PC-9 (cell line): ENCODE data around the gene CNTN5. TPM values are rescaled to one million over a fixed set of nuclear protein-coding genes. Genes with fewer than 3 reads are reported as not detected.
A peak's percentile ranks its signal among the peaks of the same experiment; 100 is the strongest.

Source experiments
- BruUV-seq: library from RNA; stranded (reverse); fragments of 400-500 nt; replicated peaks from 2 replicates; lab custom pipeline; 2021; lab: Mats Ljungman, UMichigan
- CTCF ChIA-PET: fragments of 300-600 bp; sonication (Branson Sonifier 250); formaldehyde crosslinking; loops from one replicate; lab custom pipeline; 2022; ENCODE audit warnings: antibody characterized with exemption; lab: Charles Lee
- POLR2A ChIA-PET: fragments of 300-600 bp; sonication (Branson Sonifier 250); formaldehyde crosslinking; loops from one replicate; lab custom pipeline; 2022; ENCODE audit warnings: antibody characterized with exemption; ENCODE audit not compliant: unreplicated experiment; lab: Charles Lee
- DNase-seq, 2 experiments: peaks; one replicate each; pipeline versions ENCODE4 v3.0.0 to v3.0.0-alpha.2; 2015 to 2022; ENCODE audit warnings: mixed read lengths in 1 of 2
- H2AFZ ChIP-seq: fragments of 200-600 bp; sonication (generic); 2 replicates; pipeline ENCODE4 v1.8.1; 2017; ENCODE audit warnings: antibody characterized with exemption
- H3F3A ChIP-seq: fragments of 200-600 bp; sonication (generic); 2 replicates; pipeline ENCODE4 v1.8.1; 2017; ENCODE audit warnings: antibody characterized with exemption, mild to moderate bottlenecking, low read depth; ENCODE audit not compliant: insufficient read depth
- H3K27ac ChIP-seq: fragments of 200-600 bp; sonication (generic); 2 replicates; pipeline ENCODE4 v1.6.1; 2016; ENCODE audit warnings: mixed run types
- H3K27me3 ChIP-seq: fragments of 200-600 bp; sonication (generic); 2 replicates; pipeline ENCODE4 v1.6.1; 2016; ENCODE audit warnings: low read depth, mixed run types; ENCODE audit not compliant: insufficient read depth
- H3K36me3 ChIP-seq: fragments of 200-600 bp; sonication (generic); 2 replicates; pipeline ENCODE4 v1.6.1; 2016; ENCODE audit warnings: low read depth, mixed run types
- H3K4me1 ChIP-seq: fragments of 200-600 bp; sonication (generic); replicated peaks from 2 replicates; pipeline ENCODE4 v1.6.1; 2016; ENCODE audit warnings: mixed run types; ENCODE audit not compliant: insufficient read depth
- H3K4me2 ChIP-seq: fragments of 200-600 bp; sonication (generic); 2 replicates; pipeline ENCODE4 v1.6.1; 2017; ENCODE audit warnings: mixed run types
- H3K4me3 ChIP-seq: fragments of 200-600 bp; sonication (generic); 2 replicates; pipeline ENCODE4 v1.6.1; 2016; ENCODE audit warnings: mixed run types
- H3K79me2 ChIP-seq: fragments of 200-600 bp; sonication (generic); 2 replicates; pipeline ENCODE4 v1.6.1; 2017; ENCODE audit warnings: low read depth, mixed run types
- H3K9me2 ChIP-seq: fragments of 200-600 bp; sonication (generic); 2 replicates; pipeline ENCODE4 v1.8.1; 2017; ENCODE audit warnings: mild to moderate bottlenecking; ENCODE audit not compliant: insufficient read depth
- H3K9me3 ChIP-seq: fragments of 200-600 bp; sonication (generic); 2 replicates; pipeline ENCODE4 v1.8.1; 2016; ENCODE audit warnings: low read depth; ENCODE audit not compliant: insufficient read depth
- H4K20me1 ChIP-seq: fragments of 200-600 bp; sonication (generic); 2 replicates; pipeline ENCODE4 v1.8.1; 2017; ENCODE audit not compliant: insufficient read depth
- EZH2 ChIP-seq: fragments of 200-600 bp; sonication (generic); IDR thresholded peaks from 2 replicates; pipeline ENCODE4 v1.8.0; 2017; ENCODE audit warnings: antibody characterized with exemption, low read depth
- intact Hi-C: fragments of 100-400 bp; cut with micrococcal nuclease; formaldehyde crosslinking; loops from one replicate; pipeline ENCODE4 v1.10.0; 2022; ENCODE audit not compliant: unreplicated experiment
- total RNA-seq: library from RNA; stranded (reverse); gene quantifications from 2 replicates; pipeline ENCODE4 v1.2.3, GENCODE V29; 2021
- TF ChIP-seq, protein P1 (sequence below): fragments of 200-600 bp; sonication (generic); conservative IDR thresholded peaks from 2 replicates; pipeline ENCODE4 v1.6.1; 2017; ENCODE audit warnings: mixed run types, antibody characterized with exemption, mild to moderate bottlenecking, moderate library complexity

CNTN5 gene
- total RNA-seq, 1 experiment from 2014 or later: not detected

DNA sequence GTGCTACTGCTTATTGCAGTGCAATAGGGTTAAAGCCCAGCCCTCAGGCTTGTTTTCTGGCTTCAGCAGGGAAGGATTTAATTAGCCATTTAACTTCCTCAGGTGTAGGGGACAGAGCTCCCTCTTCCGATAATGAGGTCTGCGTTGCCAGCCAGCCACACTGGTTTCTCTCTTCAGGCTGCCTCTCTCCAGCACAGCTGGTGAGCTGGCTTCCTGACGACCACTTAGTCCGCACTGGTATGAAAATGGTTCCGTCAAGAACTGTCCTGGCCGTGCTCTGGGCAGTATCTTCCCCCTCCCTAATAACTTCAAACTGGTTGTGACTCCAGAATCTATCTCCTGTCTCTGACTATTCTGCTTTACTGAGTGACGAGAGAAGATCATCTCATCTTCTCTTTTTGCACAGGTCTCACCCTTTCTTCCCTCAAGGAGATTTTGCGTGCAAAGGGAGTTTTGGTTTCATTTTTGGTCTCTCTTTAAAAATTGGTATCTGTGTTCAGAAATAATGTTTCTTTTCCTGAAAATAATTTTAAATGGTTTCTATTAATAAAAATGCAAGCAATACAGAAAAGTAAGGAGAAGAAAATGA is 49.2 kb downstream of the CNTN5 start:
- H3K79me2 ChIP-seq: no peaks in the 10 kb centered on the region
- H3K4me1 ChIP-seq: no peaks in the 10 kb centered on the region
- BruUV-seq: no TSS peak
- H4K20me1 ChIP-seq: no peaks in the 10 kb centered on the region
- H3K9me3 ChIP-seq: no peaks in the 10 kb centered on the region
- no peaks in the 10 kb centered on the region for H3F3A ChIP-seq
- peak overlapping the region; percentile 38 for H3K4me2 ChIP-seq
- no peak overlapping the region for H3K27ac ChIP-seq
- intact Hi-C loops: no loop called here
- no peak for DNase-seq
- ChIA-PET POLR2A (no interaction called here), CTCF (no interaction called here)
- H3K4me3 ChIP-seq: no peak overlapping the region
- no peaks in the 10 kb centered on the region for H3K27me3 ChIP-seq
- H3K36me3 ChIP-seq: no peaks in the 10 kb centered on the region
- no peaks in the 10 kb centered on the region; the same call in 1 of the 2 replicates for H3K9me2 ChIP-seq
- TF ChIP-seq EZH2: no peak
- TF ChIP-seq, protein P1, sequence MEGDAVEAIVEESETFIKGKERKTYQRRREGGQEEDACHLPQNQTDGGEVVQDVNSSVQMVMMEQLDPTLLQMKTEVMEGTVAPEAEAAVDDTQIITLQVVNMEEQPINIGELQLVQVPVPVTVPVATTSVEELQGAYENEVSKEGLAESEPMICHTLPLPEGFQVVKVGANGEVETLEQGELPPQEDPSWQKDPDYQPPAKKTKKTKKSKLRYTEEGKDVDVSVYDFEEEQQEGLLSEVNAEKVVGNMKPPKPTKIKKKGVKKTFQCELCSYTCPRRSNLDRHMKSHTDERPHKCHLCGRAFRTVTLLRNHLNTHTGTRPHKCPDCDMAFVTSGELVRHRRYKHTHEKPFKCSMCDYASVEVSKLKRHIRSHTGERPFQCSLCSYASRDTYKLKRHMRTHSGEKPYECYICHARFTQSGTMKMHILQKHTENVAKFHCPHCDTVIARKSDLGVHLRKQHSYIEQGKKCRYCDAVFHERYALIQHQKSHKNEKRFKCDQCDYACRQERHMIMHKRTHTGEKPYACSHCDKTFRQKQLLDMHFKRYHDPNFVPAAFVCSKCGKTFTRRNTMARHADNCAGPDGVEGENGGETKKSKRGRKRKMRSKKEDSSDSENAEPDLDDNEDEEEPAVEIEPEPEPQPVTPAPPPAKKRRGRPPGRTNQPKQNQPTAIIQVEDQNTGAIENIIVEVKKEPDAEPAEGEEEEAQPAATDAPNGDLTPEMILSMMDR: no peak
- H2AFZ ChIP-seq: peak overlapping the region; percentile 50; the same call in 1 of the 2 replicates

DNA sequence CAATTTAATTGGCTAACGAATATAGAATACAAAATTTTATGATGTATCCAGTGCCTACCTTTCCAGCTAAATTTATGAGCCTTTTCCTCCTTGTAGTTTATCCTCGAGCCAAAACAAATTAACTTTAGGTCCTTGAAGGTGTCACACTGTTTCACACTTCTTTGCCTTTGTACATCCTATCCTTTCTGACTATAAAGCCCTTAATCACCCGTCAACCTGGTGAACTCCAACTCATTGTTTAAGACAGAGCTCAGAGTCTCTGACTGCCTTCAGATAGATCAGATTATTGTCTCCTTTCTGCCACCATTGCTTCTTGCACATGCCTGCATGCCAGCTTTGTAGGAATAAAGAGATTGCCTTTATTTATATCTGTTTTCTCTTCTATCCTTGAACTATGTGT is 58.8 kb downstream of the CNTN5 start:
- Histone ChIP-seq H3K4me1 (no peaks in the 10 kb centered on the region), H3F3A (no peaks in the 10 kb centered on the region), H4K20me1 (no peaks in the 10 kb centered on the region), H3K4me2 (no peak overlapping the region), H2AFZ (no peak overlapping the region), H3K79me2 (no peaks in the 10 kb centered on the region), H3K9me3 (no peaks in the 10 kb centered on the region), H3K4me3 (no peak overlapping the region), H3K27ac (no peak overlapping the region), H3K9me2 (no peaks in the 10 kb centered on the region), H3K27me3 (no peaks in the 10 kb centered on the region), H3K36me3 (no peaks in the 10 kb centered on the region)
- TF ChIP-seq, protein P1: no peak
- no peak for TF ChIP-seq EZH2
- no TSS peak for BruUV-seq
- ChIA-PET POLR2A (no interaction called here), CTCF (no interaction called here)
- intact Hi-C loops: no loop called here
- DNase-seq: no peak

DNA sequence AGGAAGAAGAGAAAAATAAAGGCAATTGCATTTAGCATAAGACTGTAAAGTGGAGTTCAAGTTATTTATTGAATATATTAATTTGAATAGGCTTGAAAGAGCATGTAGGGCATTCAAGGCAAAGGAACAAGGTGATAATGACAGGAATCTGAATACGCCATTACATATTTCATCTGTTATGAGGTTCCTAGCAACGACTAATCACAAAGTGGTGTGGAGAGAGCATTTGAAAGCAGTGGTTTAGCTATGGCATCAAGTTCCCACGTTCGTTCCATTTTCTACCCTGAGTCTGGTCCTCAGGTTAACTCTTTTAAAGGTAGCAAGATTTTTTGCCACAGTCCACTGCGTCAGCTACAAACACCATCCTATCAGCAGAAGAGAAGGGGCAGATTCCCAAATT is 59.4 kb downstream of the CNTN5 start:
- intact Hi-C loops: no loop called here
- no peak overlapping the region for H3K4me2 ChIP-seq

More for the DNA sequence above, 59.4 kb downstream of the CNTN5 start:
- H2AFZ ChIP-seq: no peak overlapping the region
- no peaks in the 10 kb centered on the region for H3K9me2 ChIP-seq
- no peak for TF ChIP-seq EZH2
- TF ChIP-seq, protein P1: no peak
- ChIA-PET CTCF (no interaction called here), POLR2A (no interaction called here)
- H3K36me3 ChIP-seq: no peaks in the 10 kb centered on the region
- no peaks in the 10 kb centered on the region for H3K27me3 ChIP-seq
- BruUV-seq: no TSS peak
- no peak overlapping the region for H3K27ac ChIP-seq
- H3F3A ChIP-seq: no peaks in the 10 kb centered on the region
- no peaks in the 10 kb centered on the region for H3K9me3 ChIP-seq
- H4K20me1 ChIP-seq: no peaks in the 10 kb centered on the region
- no peaks in the 10 kb centered on the region for H3K4me1 ChIP-seq
- H3K79me2 ChIP-seq: no peaks in the 10 kb centered on the region
- no peak for DNase-seq
- H3K4me3 ChIP-seq: no peak overlapping the region
